Non-pigmented ciliary epithelial cell (primary cell): ENCODE data around the gene MAN1B1.
A peak's percentile ranks its signal among the peaks of the same experiment; 100 is the strongest.

Experiments
- DNase-seq: peaks from one replicate; pipeline ENCODE4 v3.0.0-alpha.2; 2010; ENCODE audit warnings: low read depth

Gene MAN1B1

GRCh38 chr9:137068539-137069507 is 18.0 kb upstream of the MAN1B1 start:
- no peak for DNase-seq

GRCh38 chr9:137069508-137070091 is 17.2 kb upstream of the MAN1B1 start:
- DNase-seq = no peak

- no peak for DNase-seq
Observed at GRCh38 chr9:137070201-137070905, 16.4 kb upstream of the MAN1B1 start, which contains the start of gene SAPCD2. SAPCD2 (minus strand) TSS chr9:137070557; CDS start chr9:137070460, 97 bp downstream.

- DNase-seq = no peak
Observed at GRCh38 chr9:137070906-137071275, 15.9 kb upstream of the MAN1B1 start.

GRCh38 chr9:137071282-137071681 is 15.5 kb upstream of the MAN1B1 start:
- no peak for DNase-seq

- DNase-seq = no peak
Observed at GRCh38 chr9:137073992-137074399, 12.8 kb upstream of the MAN1B1 start.

- DNase-seq = no peak
Observed at GRCh38 chr9:137074657-137075274, 12.0 kb upstream of the MAN1B1 start.

- no peak for DNase-seq
Observed at GRCh38 chr9:137075275-137075775, 11.5 kb upstream of the MAN1B1 start.

GRCh38 chr9:137076636-137077009 is 10.2 kb upstream of the MAN1B1 start:
- DNase-seq = no peak

GRCh38 chr9:137077010-137077747 is 9.6 kb upstream of the MAN1B1 start, which contains the start of gene UAP1L1:
UAP1L1 (plus strand) TSS chr9:137077517; CDS start chr9:137077533, 16 bp downstream.
- DNase-seq = no peak

GRCh38 chr9:137077758-137078693 is 8.8 kb upstream of the MAN1B1 start:
- DNase-seq = no peak

GRCh38 chr9:137078701-137079400 is 7.9 kb upstream of the MAN1B1 start:
- no peak for DNase-seq

GRCh38 chr9:137079401-137079787 is 7.4 kb upstream of the MAN1B1 start:
- DNase-seq = no peak

- DNase-seq = no peak
Observed at GRCh38 chr9:137080260-137081122, 6.3 kb upstream of the MAN1B1 start.

- DNase-seq = no peak
Observed at GRCh38 chr9:137082222-137082924, 4.4 kb upstream of the MAN1B1 start.

GRCh38 chr9:137082925-137083290 is 3.9 kb upstream of the MAN1B1 start:
- DNase-seq = no peak

- DNase-seq = peak; percentile 84
Observed at GRCh38 chr9:137083394-137084004, 3.3 kb upstream of the MAN1B1 start.
